GM21825 (cell line): ENCODE results near the gene ABHD17C.

Experiments used
- ATAC-seq: cut with Tn5 transposase; IDR thresholded peaks from one replicate; pipeline ENCODE4 v1.9.1; 2021; ENCODE audit warnings: mild to moderate bottlenecking, moderate library complexity; ENCODE audit not compliant: unreplicated experiment

Gene ABHD17C

GRCh38 chr15:80783260-80783659 lies 88.2 kb downstream of the ABHD17C start:
- ATAC-seq: no peak

GRCh38 chr15:80785335-80785734 lies 90.2 kb downstream of the ABHD17C start:
- ATAC-seq: no peak

- no peak for ATAC-seq
Observed at GRCh38 chr15:80785811-80786354, 90.8 kb downstream of the ABHD17C start.

- ATAC-seq: no peak
Observed at GRCh38 chr15:80787316-80787715, 92.2 kb downstream of the ABHD17C start.

GRCh38 chr15:80788536-80788935 lies 93.4 kb downstream of the ABHD17C start:
- no peak for ATAC-seq

- no peak for ATAC-seq
Observed at GRCh38 chr15:80789296-80789695, 94.2 kb downstream of the ABHD17C start.

- ATAC-seq: no peak
Observed at GRCh38 chr15:80789796-80790195, 94.7 kb downstream of the ABHD17C start.

- no peak for ATAC-seq
Observed at GRCh38 chr15:80790236-80790635, 95.1 kb downstream of the ABHD17C start.

- no peak for ATAC-seq
Observed at GRCh38 chr15:80791004-80791403, 95.9 kb downstream of the ABHD17C start.

GRCh38 chr15:80796407-80796806 lies 101.3 kb downstream of the ABHD17C start:
- ATAC-seq: no peak

GRCh38 chr15:80798911-80799310 lies 103.8 kb downstream of the ABHD17C start:
- ATAC-seq: no peak

GRCh38 chr15:80800067-80800466 lies 105.0 kb downstream of the ABHD17C start:
- no peak for ATAC-seq

GRCh38 chr15:80801891-80802680 lies 107.0 kb downstream of the ABHD17C start:
- no peak for ATAC-seq

GRCh38 chr15:80803580-80804525 lies 108.7 kb downstream of the ABHD17C start:
- ATAC-seq: no peak

- ATAC-seq: no peak
Observed at GRCh38 chr15:80804970-80805495, 109.9 kb downstream of the ABHD17C start.
